PFSK-1 (cell line): ENCODE data around the gene DNAJA4.

Experiments used
- FOXP2 ChIP-seq: optimal IDR thresholded peaks from 2 replicates; pipeline ENCODE3; 2011; ENCODE audit warnings: borderline replicate concordance, control low read depth, inconsistent platforms; ENCODE audit not compliant: insufficient read depth; ENCODE audit errors: extremely low read length, extremely low read depth
- POLR2AphosphoS5 ChIP-seq: IDR thresholded peaks from 2 replicates; pipeline ENCODE4 v1.6.1; 2012; ENCODE audit warnings: low read depth, mild to moderate bottlenecking, control low read depth, low read length, moderate library complexity
- REST ChIP-seq, 2 experiments: IDR thresholded peaks; 2 replicates each; pipeline versions ENCODE4 v1.6.1 to v1.8.0; 2011 to 2012; ENCODE audit warnings: low read depth in 2 of 2, low read length in 2 of 2, control low read depth in 1 of 2, inconsistent platforms in 1 of 2, mild to moderate bottlenecking in 1 of 2, moderate library complexity in 1 of 2; ENCODE audit not compliant: insufficient read depth in 1 of 2
- SIN3A ChIP-seq: IDR thresholded peaks from 2 replicates; pipeline ENCODE4 v1.6.1; 2012; ENCODE audit warnings: mild to moderate bottlenecking, low read length, moderate library complexity, borderline replicate concordance; ENCODE audit not compliant: insufficient read depth
- TAF1 ChIP-seq: IDR thresholded peaks from 2 replicates; pipeline ENCODE4 v1.6.1; 2012; ENCODE audit warnings: low read length, control low read depth, borderline replicate concordance; ENCODE audit not compliant: insufficient read depth

The DNAJA4 gene

GRCh38 chr15:78263351-78263781 lies 996 bp upstream of the DNAJA4 start:
- TF ChIP-seq FOXP2 (no peak), POLR2AphosphoS5 (no peak), TAF1 (no peak), SIN3A (no peak), REST (IDR thresholded peaks at IDR 0.05; ENCODE audit: insufficient read depth in 1 of 2, low read depth in 2 of 2, low read length in 2 of 2) (no peak)

- TF ChIP-seq SIN3A (no peak), POLR2AphosphoS5 (no peak), REST (IDR thresholded peaks at IDR 0.05; ENCODE audit: insufficient read depth in 1 of 2, low read depth in 2 of 2, low read length in 2 of 2) (no peak), TAF1 (no peak), FOXP2 (no peak)
Observed at GRCh38 chr15:78263907-78264303, 457 bp upstream of the DNAJA4 start.

GRCh38 chr15:78265137-78265460 lies 737 bp downstream of the DNAJA4 start:
- no peak for TF ChIP-seq SIN3A
- no peak for TF ChIP-seq TAF1
- no peak for TF ChIP-seq FOXP2
- no peak for TF ChIP-seq REST (IDR thresholded peaks at IDR 0.05; ENCODE audit: insufficient read depth in 1 of 2, low read depth in 2 of 2, low read length in 2 of 2)
- TF ChIP-seq POLR2AphosphoS5, result no peak

GRCh38 chr15:78265752-78266224 lies 1.4 kb downstream of the DNAJA4 start:
- TF ChIP-seq FOXP2, result no peak
- TF ChIP-seq SIN3A, result no peak
- no peak for TF ChIP-seq TAF1
- no peak for TF ChIP-seq REST (IDR thresholded peaks at IDR 0.05; ENCODE audit: insufficient read depth in 1 of 2, low read depth in 2 of 2, low read length in 2 of 2)
- no peak for TF ChIP-seq POLR2AphosphoS5

- TF ChIP-seq REST (IDR thresholded peaks at IDR 0.05; ENCODE audit: insufficient read depth in 1 of 2, low read depth in 2 of 2, low read length in 2 of 2), result no peak
- no peak for TF ChIP-seq SIN3A
- no peak for TF ChIP-seq POLR2AphosphoS5
- no peak for TF ChIP-seq FOXP2
- no peak for TF ChIP-seq TAF1
Observed at GRCh38 chr15:78266229-78266628, 1.9 kb downstream of the DNAJA4 start.
